8988T (cell line): ENCODE results near the gene CCDC177.

Experiments
- DNase-seq: peaks from one replicate; pipeline ENCODE4 v3.0.0; 2011

The CCDC177 gene

DNA sequence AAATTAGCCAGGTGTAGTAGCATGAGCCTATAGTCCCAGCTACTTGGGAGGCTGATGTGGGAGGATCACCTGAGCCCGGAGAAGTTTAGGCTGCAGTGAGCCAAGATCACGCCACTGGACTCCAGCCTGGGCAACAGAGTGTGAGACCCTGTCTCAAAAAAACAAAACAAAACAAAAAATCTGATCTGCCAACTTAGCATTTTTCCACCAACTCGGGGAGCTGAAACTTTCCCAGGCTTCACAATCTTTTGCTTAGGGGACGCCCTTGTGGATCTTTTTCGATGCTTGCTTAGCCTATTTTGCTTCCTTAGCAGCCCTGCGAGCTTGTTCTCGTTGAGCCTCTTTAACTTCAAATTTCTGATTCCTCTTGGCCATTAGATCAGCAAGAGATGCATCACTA lies 13.8 kb downstream of the CCDC177 start:
- no peak for DNase-seq

DNA sequence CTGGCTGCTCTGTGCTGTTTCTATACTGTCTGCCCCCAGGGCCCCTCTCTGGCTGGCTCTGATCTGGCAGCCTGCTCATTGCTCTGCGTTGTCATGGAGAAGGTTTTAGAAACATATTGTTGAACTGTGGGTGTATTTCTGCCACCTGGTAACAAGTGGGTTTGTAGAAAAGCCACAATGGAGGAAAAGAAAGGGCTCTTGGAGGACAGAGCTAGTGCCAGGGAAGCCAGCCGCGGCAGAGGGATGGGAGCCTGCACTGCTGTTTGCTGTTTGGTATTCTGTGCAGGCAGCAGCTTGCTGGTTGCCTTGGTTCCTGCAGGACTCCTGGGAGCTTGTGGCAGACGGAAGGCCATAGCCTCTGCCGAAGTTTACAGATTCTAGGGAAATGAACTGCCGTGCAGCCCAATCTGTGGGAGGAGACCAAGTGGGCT lies 15.1 kb downstream of the CCDC177 start:
- DNase-seq: no peak

DNA sequence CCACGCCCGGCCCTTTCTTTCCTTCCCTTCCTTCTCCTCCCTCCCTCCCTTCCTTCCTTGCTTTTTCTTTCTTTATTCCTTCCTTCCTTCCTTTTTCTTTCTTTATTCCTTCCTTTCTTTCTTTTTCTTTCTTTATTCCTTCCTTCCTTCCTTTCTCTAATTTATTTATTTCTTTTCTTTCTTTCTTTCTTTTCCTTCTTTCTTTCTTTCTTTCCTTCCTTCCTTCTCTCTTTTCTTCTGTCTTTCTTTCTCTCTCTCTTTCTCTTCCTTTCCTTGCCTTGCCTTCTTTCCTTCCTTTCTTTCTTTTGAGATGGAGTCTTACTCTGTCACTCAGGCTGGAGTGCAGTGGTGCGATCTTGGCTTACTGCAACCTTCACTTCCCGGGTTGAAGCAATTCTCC lies 15.9 kb downstream of the CCDC177 start:
- DNase-seq: no peak

DNA sequence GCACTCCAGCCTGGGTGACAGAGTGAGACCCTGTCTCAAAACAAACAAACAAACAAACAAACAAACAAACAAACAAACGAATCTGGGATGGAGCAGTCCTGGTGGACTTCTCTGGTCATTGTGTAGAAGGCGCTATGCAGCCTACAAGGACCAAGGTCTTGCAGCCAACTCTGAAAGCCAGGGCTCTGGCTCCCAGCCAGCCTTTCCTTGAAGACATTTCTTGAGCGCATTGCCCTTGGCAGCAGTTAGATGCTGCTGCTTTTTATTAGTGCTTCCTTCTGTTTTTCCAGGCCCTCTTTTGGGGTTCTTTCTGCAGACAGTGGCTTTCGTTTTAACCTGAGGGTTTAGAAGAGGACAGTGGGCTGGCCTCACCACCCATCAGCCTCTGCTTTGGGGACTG lies 20.2 kb downstream of the CCDC177 start:
- no peak for DNase-seq

DNA sequence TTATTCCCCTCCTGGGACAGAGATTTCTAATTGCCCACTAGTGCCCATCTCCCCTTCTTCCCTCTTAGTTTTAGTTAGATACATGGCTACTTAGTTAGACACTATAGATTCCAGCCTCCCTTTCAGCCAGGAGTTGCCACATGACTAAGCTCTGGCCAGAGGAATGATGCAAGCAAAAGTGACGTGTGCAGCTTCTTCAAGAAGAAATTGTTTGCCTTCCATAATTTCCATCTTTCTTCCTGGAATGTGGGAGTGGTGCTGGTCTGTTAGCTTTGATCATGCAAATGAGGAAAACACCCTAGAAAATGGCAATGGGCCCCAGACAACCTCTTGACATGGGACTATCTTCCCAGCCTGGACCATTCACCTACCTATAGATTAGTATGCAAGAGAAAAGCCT lies 21.4 kb downstream of the CCDC177 start:
- DNase-seq: no peak

DNA sequence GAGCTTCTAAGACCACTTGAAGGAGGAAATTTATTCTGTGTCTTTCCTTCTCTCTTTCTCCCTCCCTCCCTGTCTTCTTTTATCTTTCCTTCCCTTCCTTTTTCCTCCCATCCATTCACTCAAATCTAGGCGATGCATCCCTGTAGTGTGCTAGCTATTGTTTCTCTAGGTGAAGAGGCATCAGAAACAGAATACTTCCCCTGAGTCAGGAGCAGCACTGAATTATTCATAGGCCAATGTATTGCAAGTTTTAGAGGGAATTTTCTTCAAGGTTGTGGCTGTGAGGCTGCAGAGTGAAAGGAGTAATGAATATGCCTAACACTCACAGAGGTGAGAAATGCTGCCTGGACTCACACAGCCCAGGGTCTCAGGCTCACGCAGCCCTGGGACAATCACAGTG lies 23.2 kb downstream of the CCDC177 start:
- DNase-seq: no peak

DNA sequence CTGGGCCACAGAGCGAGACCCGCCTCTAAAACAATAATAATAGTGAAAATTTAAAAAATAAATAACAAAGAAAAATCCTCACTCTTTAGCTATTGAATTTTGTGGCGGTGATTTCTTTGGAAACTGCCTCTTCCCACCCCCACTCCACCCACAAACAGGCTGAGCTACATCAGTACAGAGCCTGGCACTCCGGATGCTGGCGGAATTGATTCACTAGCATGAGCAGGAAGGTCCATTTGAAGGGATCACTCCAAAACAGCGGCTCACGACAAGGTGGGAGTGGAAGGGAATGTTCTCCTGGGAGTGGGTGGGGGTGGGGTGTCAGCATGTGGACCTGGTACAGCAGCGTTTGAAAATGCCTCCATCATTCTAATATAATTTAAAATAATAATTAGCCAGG lies 26.1 kb downstream of the CCDC177 start:
- DNase-seq: no peak

DNA sequence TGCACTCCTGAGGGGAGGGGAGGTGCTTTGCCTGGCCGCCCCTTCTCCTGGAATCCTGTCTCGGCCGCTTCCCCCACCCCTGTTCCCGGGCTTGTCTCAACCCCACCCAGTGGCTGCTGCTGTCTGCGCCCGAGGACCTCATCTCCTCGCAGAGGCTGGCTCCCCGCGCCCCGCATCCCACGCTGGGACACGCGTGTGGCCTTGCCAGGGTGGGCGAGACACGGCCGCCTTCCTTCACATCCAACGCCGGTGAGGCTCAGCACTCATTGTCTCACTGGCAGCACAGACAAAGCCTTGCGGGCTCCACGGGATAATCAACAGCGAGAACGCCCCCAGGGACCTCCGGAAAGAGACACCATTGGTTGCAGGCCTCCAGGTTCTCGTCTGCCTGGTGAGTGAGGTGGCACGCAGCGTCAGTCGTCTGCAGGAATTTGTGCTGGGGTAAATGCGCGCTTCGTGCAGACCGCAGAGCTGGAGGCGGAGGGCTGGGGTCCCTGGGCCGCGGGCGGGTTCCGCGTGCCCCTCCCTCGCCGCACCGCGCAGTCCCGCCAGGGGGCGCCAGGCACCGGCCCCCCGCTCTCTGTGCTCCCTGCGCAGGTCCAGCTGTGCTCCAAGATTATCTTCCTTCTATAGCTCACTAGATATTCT lies 26.8 kb downstream of the CCDC177 start:
- peak; percentile 42 for DNase-seq

DNA sequence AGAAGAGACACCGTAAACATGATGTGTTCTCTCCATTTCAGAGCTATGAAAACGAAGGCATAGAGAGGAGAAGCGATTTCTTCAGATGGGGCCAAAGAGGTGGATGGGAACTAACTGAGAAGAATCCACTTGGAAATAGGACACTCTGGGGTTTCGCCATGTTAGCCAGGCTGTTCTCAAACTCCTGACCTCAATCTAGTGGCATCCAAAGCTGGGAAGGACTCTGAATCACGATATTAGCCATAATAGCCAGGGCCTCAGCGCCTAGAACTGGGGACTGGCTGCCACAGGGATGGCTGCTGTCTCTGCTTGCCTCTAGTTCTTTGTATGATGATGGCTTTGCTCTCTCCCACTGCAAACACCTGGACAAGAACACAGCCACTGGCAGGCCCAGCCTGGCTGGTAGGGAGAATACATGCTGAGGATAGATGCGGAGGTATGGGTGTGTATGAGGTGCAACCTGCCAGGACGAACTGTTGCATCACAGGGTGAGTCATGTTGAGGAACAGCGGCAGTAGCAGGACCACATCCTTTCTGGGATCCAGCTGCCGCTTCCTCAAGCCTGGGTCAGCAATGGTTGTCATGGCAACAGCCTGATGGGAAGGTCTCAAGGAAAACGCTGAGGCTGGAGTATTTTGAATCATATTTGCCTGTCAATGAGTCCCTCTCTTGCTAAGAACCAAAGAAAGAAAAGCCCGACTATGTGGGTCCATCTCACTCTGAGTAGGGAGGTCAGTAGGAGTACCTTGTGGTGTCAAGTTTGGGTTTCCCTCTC lies 31.1 kb downstream of the CCDC177 start:
- DNase-seq: peak; percentile 44

DNA sequence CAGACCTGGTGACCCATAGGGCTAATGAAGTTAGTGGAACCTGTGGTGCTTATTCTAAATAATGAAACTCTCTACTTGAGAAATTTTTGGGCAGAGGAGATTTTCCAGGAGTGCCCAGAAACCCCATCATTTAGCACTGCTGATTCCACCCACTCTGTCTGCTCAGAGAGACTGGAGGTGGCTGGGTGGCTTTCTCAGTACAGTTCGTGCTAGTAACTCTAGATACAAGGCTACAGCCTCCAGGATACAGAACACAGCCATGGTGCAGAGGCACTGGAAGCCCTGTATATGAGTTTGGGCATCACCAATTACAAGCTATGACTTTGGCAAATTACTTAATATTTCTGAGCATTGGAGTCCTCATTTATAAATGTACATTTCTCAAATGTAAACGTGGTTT lies 32.4 kb downstream of the CCDC177 start:
- DNase-seq: no peak

DNA sequence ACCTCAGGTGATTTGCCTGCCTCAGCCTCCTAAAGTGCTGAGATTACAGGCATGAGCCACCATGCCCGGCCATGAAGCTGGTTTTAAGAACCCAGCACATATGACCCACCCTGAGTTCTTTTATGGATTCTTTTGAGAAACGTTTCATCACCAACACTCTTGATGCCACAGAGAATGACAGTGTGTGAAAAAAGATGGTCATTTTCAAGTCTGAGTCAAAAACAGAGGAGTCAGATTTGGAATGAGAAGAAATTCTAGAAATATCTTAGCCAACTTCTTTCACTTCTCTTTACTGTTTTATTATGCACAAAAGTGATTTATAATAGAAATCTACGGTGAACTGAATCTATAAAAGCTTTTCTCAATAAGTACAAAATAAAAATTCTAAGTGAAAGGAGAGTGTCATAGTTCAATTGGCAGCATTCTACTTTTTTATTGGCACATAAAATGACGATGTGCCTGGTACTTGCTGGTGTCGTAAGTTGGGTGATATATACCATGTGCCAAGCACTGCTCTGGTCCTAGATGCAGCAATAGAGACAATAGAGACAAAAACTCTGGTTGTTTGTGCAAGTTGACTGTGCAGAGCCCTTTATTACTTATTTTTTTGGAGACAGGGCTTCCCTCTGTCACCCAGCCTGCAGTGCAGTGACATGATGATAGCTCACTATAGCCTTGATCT lies 33.9 kb downstream of the CCDC177 start:
- no peak for DNase-seq

DNA sequence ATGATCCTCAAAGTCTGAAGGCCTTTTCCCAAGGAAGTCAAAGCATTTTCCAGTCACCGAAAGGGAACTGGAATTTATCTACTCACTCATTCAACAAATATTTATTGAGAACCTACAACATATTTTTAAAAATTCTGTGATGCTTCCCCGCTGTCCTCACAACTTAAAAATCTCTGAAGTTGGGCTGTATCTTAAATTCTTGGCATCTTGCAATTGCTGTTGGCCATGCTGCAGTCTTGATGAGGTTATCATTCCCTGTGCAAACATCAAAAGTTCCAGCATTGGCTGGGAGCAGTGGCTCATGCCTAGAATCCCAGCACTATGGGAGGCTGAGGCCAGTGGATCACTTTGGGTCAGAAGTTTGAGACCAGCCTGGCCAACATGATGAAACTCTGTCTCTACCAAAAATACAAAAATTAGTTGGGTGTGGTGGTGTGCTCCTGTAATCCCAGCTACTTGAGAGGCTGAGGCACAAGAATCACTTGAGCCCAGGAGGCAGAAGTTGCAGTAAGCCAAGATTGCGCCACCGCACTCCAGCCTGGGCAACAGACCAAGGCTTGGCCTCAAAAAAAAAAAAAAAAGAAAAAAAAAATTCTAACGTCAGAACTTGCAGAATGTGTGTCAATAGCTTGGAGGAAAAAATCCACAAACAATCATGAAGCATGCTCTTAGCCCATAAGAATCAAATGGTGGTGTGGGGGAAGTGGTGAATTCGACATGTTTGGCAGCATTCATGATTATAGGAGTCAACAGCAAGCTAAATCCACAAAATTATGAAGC lies 34.9 kb downstream of the CCDC177 start:
- DNase-seq: no peak

DNA sequence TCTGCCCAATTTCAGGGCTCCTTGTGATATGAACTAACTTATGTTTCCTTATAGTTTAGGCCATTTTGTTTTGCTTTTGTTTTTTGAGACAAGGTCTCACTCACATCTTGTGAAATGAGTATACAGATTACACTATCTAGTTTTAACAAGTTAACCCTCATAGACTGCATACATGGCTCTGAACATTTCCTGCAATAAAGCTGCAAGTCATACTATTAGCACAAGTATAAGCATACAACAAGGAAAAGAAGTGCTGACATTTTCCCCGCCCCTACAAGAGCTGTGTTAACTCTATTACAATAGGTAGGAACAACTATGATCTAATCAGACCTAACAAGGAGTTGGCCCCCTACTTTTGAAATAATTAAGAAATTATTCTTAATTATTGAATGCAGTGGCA lies 35.9 kb downstream of the CCDC177 start:
- DNase-seq: no peak

DNA sequence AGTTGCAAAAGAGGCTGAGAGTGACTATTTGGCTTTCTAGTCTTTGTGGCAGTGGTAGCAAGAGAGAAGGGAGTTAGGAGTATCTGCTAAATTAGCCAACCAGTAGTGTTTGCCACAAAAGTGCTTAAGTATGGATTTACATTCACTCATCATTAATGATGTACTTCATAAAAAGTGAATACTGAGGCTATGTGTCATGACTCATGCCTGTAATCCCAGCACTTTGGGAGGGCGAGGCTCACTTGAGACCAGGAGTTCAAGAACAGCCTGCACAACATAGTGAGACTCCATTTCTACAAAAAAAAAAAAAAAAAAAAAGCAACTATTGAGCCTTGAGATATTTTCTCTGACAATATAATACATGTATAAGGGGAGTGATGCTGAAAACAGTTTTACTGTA lies 36.8 kb downstream of the CCDC177 start:
- no peak for DNase-seq

DNA sequence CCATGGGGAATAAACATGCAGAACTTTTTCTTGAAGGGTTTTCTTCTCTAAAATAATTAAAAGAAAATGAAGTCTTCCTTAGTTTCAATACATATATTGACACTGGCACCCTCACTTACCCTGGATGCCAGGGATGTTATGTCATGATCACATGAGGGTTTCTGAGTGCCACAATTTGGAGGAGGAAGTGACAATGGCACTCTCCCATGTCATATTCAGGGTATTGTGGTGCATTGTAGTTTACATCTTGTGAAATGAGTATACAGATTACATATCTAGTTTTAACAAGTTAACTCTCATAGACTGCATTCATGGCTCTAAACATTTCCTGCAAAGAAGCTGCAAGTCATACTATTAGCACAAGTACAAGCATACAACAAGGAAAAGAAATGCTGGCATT lies 37.7 kb downstream of the CCDC177 start:
- no peak for DNase-seq

DNA sequence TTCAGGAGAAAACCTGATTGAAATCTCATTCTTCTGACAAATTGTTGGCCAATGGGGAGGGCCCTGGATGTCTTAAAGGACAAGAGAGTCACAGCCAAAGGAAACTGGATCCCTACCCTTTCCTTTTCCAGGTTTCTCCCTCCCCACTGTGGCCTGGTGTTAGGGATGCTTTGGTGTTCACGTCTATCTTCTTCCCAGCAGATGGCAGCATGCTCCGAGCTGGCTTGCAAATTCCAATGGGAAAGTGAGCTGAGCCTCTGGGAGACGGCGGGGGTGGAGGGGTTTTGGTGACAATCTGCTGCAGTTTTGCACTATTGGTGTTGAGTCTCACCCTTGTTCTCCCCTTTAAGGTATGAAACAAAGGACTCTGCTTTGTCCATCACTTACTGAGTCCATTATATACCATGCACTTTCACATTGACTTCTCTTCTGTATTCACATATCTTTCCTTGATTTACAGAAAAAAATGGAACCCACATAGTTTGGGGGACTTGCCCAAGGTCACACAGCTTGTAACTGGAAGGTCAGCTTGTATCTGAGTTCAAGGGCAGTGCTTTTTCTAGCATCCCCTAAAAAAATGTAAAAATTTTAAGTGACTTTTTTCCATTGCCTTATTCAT lies 39.3 kb downstream of the CCDC177 start:
- DNase-seq: peak; percentile 67

DNA sequence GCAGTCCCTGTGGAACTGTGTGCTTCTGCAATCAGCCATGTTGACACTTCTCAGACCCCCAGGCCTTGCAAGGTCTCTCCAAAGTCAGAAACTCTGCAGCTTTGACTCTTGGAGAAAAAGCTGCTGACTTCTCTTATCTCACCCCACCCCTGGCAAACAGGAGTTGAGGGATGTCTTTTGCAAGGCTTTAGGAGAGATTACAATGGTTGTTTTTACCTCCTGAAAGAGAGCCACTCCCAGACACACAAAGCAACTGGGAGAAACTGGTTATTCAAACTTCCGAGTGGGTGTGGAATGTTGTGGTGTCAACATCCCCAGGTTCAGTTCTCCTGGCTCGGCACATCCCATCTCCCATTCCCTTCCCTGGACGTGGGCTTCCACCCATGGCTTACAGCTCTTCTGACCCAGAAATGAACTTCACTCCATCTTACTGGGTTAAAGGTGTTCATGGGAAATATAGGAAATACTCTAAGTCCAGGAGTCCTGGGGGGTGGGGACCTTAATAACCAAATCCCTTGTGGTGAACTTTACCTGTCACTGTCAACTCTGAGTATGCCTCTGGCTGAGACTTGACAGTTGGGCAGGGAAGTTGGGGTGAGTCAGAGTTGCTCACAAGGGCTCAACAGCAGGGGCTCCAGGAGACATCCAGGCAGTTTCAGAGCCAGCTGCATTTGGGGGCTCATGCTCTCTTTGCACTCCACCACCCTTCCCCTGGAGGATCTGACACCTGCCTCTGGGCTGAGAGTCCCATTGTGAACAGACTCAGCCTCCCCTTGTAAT lies 41.9 kb downstream of the CCDC177 start:
- DNase-seq: no peak

DNA sequence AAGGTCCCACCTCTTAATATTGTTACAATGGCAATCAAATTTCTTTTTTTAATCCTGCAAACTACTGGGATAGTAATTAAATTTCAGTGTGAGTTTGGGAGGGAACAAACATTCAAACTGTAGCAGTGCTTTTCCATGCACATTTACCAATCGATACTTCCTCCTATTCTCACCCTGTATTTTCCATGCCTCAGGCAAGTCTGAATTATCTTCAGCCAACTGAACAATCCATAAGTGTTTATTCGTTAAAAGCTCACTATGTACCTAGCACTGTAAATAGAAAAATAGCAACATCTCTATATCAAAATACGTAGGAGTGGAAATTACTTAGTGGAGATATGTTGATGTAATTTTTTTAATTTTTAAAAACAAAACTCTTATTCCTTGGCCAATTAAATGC lies 43.5 kb downstream of the CCDC177 start:
- DNase-seq: no peak

DNA sequence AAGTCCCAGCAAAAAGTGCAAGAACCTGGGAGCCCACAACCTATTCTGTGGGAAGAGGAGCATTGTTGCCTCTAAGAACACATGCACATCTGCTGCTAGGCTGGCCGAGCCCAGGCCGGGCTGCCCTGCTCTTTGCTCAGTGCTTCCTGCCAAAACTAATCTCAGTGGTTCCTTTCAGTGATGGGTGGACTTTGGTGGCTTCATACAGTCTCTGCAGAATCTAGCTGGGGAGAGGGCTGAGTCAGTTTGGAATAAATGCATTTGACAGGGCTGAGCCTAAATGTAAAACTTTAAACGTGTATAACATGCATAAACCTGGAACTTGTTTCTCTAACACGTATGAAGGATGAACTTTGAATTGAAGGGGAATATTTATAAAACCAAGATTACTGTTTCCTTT lies 44.6 kb downstream of the CCDC177 start:
- DNase-seq: no peak

DNA sequence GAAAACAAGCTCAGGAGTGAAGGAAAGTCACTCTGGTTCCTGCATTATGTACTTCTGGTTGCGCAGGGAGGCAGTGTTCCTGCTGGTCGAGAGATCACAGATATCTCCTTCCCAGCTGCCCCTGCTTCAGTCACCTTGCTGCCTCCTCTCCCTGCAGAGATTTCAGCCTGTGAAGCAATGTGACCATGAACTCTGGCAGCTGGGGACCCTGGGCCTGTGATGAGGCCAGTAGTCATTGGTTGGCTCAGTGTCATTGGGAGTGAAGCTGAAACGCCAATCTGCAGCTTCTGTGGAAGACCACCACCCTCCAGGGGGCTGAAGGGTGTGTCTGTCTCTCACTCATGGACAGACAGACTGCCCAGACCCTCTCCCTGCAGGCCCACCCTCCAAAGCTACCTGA lies 45.1 kb downstream of the CCDC177 start:
- DNase-seq: no peak

DNA sequence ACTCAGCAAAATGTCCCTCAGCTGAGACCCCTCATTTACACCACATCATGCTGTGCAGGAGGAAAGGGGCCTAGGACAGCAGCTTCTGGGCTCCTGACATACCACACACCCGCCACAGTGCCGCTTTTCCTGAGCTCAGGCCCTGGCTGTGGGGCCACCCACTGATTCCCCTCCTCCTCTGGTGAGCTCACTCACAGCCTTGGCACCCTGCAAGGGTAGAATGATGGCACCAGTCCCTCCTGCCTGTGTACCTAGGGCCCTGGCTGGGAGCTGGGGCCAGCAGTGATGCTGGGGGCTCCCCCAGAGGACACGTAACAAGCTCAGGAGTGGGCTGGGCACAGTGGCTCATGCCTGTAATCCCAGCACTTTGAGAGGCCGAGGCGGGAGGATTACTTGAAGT lies 45.7 kb downstream of the CCDC177 start:
- no peak for DNase-seq

DNA sequence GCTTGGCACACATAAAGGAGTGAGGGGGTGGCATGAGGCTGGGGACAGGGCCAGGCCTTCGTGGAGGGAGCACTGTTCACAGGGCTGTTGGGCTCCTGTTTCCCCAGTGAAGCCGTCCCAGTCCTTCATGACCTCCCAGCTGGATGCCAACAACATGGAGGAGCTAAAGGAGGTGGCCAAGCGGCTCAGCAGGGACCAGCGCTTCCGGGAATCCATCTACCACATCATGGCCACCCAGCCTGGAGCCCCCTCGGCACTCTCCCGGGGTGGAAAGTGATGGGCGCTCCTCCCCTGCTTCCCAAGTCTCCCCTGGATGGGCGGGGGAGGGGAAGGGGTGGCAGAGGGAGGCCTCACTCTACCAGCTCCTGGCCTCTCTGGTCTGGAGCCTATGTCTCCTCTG lies 46.5 kb downstream of the CCDC177 start:
- DNase-seq: no peak
